CD4-positive, alpha-beta T cell treated with Interleukin-6 at 100 ng/mL for 8 hours (primary cell): ENCODE data around the gene LSM12.

Source experiments
- DNase-seq: peaks from one replicate; pipeline ENCODE4 v3.0.0-alpha.2; 2020; ENCODE audit warnings: mixed read lengths, low spot score

LSM12 gene

DNA sequence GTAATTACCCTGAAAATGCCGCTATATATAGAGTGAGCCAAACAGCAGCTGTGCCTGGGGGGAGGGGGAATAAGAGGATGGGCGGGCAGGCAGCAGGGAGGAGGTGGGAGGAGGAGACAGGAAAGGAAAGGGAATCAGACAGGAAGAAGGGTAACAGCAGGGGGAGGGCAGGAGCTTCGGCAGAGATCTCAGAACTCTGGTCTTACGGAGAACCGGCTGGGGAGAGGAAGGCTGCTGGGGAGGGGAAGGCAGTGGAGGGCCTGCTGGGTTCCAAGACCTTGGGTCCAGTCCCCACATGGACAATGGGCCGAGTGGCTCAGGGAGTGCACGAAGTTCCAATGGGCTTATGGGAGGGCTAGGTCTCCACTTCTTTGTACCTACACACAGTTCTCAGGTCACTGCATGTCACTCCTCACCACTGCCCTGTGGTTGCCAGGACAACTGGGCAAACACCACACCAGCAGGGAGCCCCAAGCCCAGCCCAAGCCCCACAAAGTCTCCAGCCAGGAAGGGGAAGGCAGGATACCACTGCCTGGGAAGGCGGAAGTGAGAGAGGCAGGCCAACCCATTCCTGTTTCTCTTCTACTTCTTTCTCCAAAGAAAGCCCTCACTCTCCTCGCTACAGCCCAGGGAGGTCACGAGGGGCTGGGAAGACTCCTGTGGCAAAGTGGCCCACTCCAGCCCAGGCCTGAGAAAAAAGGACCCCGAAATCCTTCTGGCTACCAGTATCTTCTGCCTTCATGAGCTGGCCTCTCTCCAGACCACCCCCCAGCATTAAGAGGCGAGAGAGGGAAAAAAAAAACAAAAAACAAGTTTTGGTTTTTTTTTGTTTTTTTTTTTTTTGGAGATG lies 29.4 kb upstream of the LSM12 start:
- no peak for DNase-seq

DNA sequence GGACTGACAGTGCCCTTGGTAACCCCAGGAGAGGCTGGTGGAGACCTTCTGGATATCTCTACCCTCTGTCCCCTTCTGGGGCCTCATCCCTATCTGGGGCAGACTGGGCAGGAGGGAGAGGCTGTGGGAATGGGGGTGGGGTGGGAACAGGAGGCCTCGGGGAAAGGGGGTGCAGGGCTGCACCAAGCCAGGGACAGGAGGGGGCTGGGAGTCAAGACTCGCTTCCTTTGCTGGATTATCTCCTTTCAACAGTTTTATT lies 28.8 kb upstream of the LSM12 start:
- no peak for DNase-seq

DNA sequence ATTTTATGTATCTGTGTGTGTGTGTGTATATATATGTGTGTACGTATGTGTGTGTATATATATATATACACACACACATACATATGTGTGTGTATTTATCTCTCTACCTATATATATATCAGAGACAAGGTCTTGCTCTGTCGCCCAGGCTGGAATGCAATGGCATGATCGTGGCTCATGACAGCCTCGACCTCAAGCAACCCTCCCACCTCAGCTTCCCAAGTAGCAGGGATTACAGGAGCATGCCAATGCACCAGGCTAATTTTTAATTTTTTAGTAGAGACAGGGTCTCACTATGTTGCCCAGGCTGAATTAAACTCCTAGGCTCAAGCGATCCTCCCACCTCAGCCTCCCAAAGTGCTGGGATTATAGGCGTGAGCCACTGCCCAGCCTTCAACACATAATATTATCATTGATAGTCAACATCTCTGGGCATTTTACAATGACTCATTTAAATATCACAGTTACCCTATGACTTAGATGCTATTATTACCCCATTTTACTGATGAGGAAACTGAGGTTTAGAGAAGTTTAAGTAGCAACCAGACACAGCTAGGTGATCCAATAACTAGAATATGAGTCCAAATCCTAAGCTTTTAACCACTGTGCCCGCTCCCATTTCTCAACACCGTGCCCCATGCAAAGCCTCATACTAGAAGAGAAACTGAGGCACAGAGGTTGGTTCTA lies 28.4 kb upstream of the LSM12 start:
- DNase-seq: no peak

DNA sequence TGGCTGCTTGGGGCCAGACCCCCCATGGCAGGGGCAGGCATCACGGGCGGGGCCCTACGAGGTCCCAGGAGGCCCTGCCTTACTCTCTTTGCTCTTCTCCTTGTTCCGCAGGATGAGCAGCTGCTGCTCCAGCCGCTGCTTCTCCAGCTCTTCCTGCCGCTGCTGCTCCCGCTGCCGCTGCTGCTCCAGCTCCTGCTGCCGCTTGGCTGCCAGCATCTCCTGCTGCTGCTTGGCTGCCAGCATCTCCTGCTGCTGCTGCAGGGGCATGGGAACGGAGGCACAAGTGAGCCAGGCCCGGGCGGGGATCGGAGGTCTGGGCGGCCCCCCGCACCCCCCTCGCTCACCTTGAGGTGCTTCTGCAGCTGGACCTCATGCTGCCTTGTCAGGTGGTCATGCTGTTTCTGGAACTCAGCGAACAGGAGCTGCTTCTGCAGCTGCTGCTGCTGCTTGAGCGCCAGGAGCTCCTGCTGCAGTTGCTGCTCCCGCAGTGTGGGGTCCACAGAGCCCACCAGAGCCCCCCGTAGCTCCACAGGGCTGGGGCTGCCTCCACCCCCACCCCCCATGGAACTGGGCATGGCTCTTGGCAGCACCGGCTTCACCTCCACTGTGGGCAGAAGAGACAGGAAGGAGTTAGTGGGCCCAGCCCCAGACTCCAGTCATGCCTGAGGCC lies 26.9 kb upstream of the LSM12 start:
- DNase-seq: no peak

DNA sequence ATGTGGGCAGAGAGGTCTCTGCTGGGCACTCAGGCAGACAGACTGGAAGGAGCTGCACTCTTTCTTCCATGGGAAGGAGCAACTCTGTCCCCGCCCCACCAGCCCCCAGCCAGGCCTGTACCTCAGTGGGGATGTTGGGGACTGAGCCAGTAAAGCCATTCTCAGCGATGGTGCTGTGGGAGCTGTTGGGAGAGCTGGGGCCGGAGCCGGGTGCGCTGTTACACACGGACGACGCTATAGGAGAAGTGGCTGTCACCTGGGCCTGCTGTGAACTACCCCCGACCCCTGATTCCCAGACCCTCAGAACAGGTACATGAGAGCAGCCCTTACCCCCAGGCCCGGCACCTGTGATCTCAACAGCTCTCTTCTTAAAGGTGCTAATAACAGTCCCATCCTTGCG lies 25.6 kb upstream of the LSM12 start:
- no peak for DNase-seq

DNA sequence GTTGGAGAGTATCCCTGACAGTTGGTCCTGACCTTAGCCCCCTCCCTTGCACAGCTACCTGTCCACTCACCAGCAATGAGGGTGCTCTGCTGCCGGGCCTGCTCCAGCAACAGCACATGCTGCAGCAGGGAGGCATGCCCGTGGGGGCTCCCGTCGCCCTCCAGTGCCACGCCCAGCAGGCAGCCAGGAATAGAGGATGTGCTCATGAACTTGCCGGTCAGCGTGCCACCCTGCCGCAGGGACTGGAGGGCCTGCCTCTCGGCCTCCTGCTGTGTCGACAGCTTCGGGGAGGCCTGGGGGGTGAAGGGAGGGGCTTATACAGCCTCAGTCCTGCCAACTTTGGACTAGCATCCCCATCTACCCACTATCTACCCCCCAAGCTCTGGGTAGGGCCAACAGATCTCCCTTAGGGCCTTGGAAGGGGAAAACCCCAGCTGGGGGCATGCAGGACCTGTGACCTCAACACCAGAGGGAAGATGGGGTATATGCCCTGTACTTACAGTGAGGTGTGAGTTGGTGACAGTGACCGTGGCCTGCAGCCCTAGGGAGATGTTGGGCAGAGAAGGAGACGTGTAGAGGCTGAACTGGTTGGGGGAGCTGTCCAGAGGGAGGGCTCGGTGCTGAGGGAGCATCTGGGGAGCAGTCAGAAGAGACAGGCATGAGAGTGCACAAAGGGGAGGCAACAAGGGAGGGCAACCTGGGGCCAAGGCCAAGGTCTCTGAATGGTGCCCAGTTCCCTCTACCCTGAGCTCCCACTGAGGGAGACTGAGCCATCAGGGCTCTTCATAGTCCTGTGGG lies 24.9 kb upstream of the LSM12 start:
- DNase-seq: no peak

DNA sequence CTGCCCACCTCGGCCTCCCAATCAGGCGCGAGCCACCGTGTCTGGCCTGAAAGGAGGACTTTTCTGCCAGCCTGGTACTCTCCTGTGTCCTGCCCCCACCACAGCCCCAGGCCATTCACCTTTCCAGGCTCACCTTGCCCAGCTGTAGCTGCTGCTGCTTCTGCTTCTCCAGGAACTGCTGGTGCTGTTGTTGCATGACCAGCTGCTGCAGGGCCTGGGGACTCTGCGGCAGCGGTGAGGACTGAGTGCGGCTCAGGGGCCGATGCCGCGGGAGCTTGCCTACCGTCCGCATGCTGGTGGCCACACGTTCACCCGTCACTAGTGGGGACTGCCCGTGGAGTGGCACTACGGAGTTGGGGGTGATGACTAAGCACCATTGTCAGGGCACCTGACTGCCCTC lies 21.8 kb upstream of the LSM12 start:
- DNase-seq: no peak

DNA sequence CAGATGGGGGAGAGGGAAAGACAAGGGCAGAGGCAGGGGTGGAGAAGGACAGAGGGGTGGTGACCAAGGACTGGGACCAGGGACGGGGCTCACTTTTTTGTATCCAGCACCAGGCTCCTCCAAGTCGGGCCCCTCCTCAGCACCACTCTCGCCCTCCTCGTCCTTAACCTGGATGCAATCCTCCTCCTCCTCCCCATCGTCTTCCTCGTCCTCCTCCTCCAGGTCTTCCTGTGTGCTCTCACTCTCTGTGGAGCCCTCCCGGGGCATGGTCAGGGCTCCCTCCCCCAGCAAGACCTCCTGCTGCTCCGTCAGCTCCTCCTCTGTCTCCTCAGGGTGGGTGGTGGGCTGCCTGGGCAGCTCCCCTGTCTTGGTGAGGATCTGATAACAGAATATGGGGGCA lies 20.8 kb upstream of the LSM12 start:
- DNase-seq: no peak

DNA sequence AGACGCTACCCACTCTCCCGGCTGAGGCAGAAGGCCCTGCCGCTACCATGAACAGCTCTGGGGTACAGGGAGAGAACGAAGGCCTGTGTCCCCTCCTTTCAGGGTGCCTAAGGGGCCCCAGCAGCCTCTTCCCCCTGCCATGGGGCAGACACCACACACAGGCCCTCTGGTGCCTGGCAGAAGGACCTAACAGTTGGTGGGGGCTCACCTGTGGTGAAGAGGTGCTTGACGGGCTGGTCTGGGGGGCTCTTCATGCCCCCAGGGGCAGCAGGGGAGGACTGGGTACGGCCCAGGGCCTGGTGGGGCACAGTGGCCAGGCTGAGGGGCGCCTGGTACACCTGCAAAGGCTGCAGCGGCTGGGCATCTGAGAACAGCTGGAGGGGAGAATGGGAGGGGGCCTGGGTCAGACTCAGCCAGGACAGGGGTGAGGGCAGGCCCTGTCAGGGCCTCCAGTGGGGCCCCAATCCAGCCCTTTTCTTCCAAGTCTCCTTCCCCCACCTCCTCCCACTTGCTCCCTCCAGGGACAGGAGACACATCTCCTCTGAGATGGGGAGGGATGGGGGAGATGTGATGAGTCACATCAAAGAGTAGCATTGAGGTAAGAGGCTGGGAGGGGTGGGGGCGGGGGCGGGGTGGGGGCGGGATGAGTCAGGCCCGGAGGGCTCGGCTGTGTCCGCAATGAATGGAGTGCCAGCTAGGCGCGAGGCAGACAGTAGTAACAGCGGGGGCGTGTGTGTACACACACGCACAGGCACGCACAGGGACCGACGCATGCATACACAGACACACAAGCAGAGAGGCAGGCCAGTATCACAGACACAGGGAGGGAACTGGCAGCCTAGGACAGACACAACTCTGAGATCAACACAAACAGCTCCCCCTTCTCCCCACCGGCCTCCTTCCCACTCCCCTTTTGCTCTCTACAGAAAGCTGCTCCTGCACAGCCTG lies 20.2 kb upstream of the LSM12 start:
- DNase-seq: peak; percentile 28

DNA sequence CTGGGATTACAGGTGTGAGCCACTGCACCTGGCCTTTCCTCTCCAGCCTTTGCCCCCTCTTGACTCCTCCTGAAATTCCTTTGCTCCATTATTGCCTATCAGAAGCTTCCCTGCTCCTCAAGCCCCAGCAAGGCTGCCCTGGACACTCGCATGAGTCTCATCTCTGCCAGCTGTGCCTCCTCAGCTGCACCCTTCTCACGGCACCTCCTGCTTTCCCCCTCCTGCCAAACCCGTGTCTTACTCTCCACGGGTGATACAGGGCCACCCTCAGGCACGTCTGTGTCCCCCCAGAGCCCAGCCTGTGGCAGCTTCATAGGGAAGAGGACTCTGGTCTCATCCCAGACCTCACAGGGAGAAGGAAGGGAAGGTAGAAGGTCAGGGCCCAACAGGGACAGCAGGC lies 19.4 kb upstream of the LSM12 start:
- no peak for DNase-seq

DNA sequence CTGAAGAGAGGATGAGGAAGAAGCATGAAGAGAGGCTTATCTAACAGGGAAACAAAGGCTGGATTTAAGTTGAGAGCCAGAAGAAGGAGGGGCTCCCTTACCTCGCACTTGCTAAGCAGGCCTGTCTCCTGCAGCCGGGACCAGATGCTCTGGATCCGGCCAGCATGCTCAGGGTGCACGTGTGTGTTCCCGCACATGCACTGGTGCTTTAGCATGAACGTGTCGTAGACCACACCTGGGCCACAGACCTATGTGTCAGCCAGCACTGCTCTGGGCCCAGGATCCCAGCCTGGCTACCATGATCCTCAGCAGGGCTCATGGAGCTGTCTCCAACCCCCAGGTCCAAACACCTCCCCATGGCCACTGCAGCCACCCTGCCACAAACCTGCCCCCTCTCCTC lies 18.4 kb upstream of the LSM12 start:
- no peak for DNase-seq

DNA sequence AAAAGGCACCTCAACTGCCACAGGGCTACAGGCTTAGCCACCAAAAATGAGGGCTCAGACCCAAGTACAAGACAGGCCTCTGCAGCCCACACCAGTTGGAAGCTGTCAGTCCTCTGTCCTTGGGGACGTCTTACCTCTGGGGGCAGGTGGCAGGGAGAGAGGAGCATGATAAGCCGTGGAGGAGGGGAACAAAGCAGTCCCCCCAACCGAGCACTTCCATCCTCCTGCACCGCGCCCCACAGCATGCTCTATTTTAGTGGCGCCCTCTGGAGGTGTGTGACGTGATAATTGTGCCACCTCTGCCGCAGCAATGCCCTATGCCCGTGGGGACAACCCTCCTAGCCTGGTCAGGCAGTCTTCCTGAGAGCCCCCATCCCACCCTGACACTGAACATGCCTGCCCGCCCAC lies 17.7 kb upstream of the LSM12 start:
- no peak for DNase-seq

DNA sequence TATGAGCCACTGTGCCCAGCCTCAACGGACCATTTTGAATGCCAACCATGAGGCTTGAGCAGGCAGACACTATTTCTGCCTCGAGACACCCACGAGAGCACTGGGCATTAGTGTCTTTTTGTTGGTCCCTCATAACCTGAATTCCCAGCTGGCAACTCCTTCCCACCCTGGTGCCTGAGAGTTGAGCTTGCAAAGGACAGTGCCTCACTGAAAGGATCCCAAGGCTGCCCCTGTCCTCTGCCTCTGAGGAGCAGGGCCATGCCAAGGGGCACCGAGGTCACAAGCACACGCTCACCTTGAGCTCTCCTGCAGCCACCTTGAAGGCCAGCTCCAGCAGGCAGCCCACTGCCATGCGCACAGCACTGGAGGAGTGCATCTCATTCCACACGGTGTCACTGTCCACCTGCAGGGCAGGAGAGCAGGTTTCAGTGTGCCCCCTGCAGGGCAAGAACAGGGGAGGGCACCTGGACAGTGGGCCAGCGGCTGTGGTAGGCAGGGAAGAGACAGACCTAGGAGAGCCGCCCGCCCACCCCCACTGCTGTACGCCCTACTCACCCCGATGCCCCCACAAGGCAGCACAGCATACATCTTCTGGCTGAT lies 16.9 kb upstream of the LSM12 start:
- DNase-seq: no peak

DNA sequence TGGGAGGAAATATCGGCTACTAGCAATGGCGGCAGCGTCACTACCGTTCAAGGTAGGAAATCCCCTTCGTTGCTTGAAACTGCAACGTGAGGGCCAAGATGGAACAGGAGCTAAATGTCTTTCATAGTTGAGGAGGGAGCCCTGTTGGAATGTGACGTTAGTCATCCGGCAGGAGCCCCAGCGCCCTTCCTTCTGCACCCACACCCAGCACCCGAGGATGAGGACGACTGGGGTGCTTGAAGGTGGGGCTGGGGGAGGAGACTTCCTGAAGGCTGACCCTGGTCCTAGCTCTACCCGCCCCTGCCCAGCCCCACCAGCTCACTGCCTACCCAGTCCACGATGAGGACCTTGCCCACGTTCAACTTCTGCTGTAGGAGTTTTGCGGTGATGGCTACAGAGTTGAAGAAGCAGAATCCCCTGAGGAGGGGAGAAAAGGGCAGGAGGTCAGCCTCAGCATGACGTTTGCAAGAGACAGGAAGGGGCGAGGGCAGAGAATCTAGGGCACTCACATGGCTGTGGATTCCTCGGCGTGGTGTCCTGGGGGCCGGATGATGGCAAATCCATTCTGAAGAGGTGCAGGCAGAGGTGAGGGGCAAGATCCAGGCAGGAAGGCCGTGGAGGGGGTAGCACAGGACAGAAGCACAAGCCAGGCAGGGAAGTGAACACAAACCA lies 15.9 kb upstream of the LSM12 start:
- no peak for DNase-seq

DNA sequence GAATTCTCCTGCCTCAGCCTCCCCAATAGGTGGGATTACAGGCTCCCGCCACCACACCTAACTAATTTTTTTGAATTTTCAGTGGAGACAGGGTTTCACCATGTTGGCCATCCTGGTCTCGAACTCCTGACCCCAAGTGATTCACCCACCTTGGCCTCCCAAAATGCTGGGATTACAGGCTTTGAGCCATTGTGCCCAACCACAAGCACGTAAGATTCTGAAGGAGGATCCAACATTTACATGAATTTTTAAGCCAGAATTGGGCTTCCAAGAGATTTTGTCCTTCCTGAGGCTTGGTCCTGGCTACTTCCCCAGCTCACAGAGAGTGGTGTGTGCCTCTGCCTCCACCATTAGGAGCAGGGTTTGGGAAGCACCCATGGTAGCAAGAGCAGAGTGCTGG lies 15.2 kb upstream of the LSM12 start:
- DNase-seq: no peak

DNA sequence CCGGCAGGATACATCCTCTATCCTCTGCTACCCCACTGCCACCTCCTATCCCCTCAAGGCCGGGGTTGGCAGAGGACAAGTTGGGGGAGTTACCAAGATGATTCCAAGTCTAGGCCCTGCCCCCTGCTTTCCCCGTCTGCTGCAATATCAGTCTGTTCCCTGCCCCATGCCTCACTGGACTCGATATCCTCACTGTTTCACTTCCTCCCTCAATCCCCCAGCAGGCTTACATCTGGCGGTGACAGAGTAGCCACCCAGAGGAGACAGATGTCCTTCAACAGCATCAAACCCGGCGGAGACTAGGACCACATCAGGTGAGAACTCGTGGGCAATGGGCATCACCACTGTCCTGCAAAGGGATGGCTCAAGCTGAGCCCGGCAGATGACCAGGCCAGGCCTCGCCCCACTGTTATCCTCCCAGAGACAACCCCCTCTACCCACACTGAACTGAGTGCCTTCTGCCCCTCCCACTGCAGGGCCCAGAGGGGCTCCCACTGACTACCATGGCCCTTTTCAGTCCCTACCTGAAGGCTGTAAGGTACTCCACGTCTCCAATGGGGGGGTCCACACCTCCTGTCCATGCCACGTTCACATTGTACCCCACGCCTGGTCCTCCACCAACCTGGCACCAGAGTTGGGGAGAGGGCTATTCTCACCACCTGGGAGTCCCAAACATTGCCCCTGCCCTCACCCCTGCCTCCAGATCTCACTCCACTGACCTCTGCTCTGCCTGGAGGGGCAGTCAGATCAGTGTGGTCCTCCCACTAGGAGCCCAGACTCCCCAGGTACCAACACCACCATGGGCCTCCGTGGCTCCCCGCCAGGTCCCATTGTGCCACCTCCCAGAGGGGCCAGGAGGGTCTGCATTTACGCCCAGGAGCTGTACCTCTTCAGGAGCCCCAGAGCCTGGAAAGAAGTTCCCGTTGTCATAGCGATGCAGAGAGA lies 13.7 kb upstream of the LSM12 start:
- no peak for DNase-seq

DNA sequence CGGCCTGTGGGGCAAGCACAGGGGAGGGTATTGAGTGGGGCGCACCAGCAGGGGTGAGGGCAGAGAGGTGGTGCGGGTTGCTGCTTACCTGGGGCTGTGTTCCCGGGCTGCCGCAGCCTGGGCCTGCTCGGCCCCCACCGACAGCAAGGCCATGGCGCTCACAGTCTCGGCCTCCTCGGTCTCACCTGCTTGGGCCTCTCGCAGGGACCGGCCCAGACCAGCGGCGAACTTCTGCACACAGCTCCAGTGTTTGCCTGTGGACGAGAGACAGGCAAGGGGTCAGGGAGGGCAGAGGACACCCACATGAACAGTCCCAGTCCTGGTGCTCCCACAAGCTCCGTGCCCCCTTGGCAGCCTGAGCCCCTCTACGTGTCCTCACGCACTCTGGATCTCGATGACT lies 11.9 kb upstream of the LSM12 start:
- DNase-seq: no peak

DNA sequence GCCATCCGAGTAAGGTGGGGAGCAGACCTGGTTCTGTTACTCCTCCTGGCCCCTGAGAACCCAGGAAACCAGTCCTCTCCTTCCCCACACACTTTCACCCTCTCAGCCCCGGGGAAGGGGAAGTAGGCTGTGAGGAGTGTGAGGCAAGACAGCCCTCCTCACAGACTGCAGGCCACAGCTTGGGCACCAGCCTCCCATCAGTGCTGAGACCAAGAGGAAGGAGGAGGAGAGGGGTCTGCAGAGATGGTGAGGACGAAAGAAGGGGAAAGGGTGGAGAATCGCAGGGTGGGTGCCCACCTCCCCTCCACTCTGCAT lies 11.1 kb upstream of the LSM12 start:
- no peak for DNase-seq
